HepG2 (cell line): Measurements from ENCODE around the gene CIAO3. TPM values are rescaled to one million over a fixed set of nuclear protein-coding genes. Genes with fewer than 3 reads are reported as not detected.

Experiments used
- CBX5 ChIP-seq: sonication (generic); formaldehyde crosslinking; IDR thresholded peaks from 2 replicates; pipeline ENCODE4 v1.4.0; 2020; ENCODE audit warnings: missing genetic modification reagents, borderline replicate concordance
- HDAC1 ChIP-seq: sonication (generic); formaldehyde crosslinking; IDR thresholded peaks from 2 replicates; pipeline ENCODE4 v1.5.1; 2020; ENCODE audit warnings: mild to moderate bottlenecking, missing genetic modification reagents
- ISX ChIP-seq: sonication (generic); formaldehyde crosslinking; conservative IDR thresholded peaks from 2 replicates; pipeline ENCODE4 v1.5.0; 2020; ENCODE audit warnings: missing genetic modification reagents
- KDM5B ChIP-seq: sonication (generic); formaldehyde crosslinking; IDR thresholded peaks from 2 replicates; pipeline ENCODE4 v1.4.0; 2020; ENCODE audit warnings: missing genetic modification reagents, mild to moderate bottlenecking, borderline replicate concordance
- MYC ChIP-seq: sonication (generic); formaldehyde crosslinking; IDR thresholded peaks from 2 replicates; pipeline ENCODE4 v1.9.0; 2021; ENCODE audit warnings: missing genetic modification reagents, borderline replicate concordance
- NFYB ChIP-seq: sonication (generic); formaldehyde crosslinking; IDR thresholded peaks from 2 replicates; pipeline ENCODE4 v1.4.0; 2020; ENCODE audit warnings: missing genetic modification reagents
- PRMT3 ChIP-seq: sonication (generic); formaldehyde crosslinking; IDR thresholded peaks from 2 replicates; pipeline ENCODE4 v1.8.1; 2022; ENCODE audit warnings: low read depth, mild to moderate bottlenecking, moderate library complexity, missing genetic modification reagents, borderline replicate concordance
- RXRA ChIP-seq: sonication (generic); formaldehyde crosslinking; IDR thresholded peaks from 2 replicates; pipeline ENCODE4 v1.5.1; 2020; ENCODE audit warnings: missing genetic modification reagents
- SALL1 ChIP-seq: sonication (generic); formaldehyde crosslinking; IDR thresholded peaks from 2 replicates; pipeline ENCODE4 v1.8.0; 2022; ENCODE audit warnings: mild to moderate bottlenecking, missing genetic modification reagents
- ZKSCAN1 ChIP-seq: fragments of 150-350 bp; IDR thresholded peaks from 2 replicates; pipeline ENCODE4 v1.6.1; 2014; ENCODE audit warnings: low read length
- ZNF225 ChIP-seq: sonication (generic); formaldehyde crosslinking; IDR thresholded peaks from 2 replicates; pipeline ENCODE4 v1.4.0; 2020; ENCODE audit warnings: mild to moderate bottlenecking, missing genetic modification reagents
- ZNF562 ChIP-seq: sonication (generic); formaldehyde crosslinking; IDR thresholded peaks from 2 replicates; pipeline ENCODE4 v1.8.0; 2022; ENCODE audit warnings: missing genetic modification reagents, borderline replicate concordance
- ZNF614 ChIP-seq: IDR thresholded peaks from 2 replicates; pipeline ENCODE4 v1.6.1; 2018; ENCODE audit warnings: missing biosample characterization, missing genetic modification reagents, inconsistent platforms, borderline replicate concordance
- ZNF616 ChIP-seq: sonication (generic); formaldehyde crosslinking; IDR thresholded peaks from 2 replicates; pipeline ENCODE4 v1.5.0; 2020; ENCODE audit warnings: low read depth, mild to moderate bottlenecking, missing genetic modification reagents
- ZNF713 ChIP-seq: sonication (generic); formaldehyde crosslinking; IDR thresholded peaks from 2 replicates; pipeline ENCODE4 v1.4.0; 2020; ENCODE audit warnings: mild to moderate bottlenecking, missing genetic modification reagents
- polyA plus RNA-seq, 8 experiments: library from polyadenylated mRNA; depleted of rRNA in 3 of 8; stranded (reverse) in 7 of 8; unstranded in 1 of 8; fragments of >200 nt; fragmentation: Illumina TruSeq in 4 of 8; extraction: Trizol in 4 of 8; gene quantifications; 2 replicates each; pipeline versions ENCODE4 v1.2.1 to v1.2.3, GENCODE V29; 2011 to 2016; ENCODE audit warnings: low read depth in 4 of 8, missing spikeins in 1 of 8, mixed read lengths in 1 of 8; ENCODE audit not compliant: insufficient read depth in 1 of 8
- total RNA-seq, 5 experiments: library from RNA; depleted of rRNA; stranded (reverse); fragments of >200 nt; fragmentation: Illumina TruSeq; extraction: Trizol; gene quantifications; 2 replicates each; pipeline ENCODE4 v1.2.3, GENCODE V29; 2016; ENCODE audit warnings: low read depth in 1 of 5
- TF ChIP-seq, protein P1 (sequence below): sonication (generic); formaldehyde crosslinking; IDR thresholded peaks from 2 replicates; pipeline ENCODE4 v1.4.0; 2020; ENCODE audit warnings: mild to moderate bottlenecking, missing genetic modification reagents
- TF ChIP-seq, protein P2 (sequence below): sonication (generic); formaldehyde crosslinking; conservative IDR thresholded peaks from 2 replicates; pipeline ENCODE4 v1.4.0; 2020; ENCODE audit warnings: missing genetic modification reagents
- TF ChIP-seq, protein P3 (sequence below): sonication (generic); formaldehyde crosslinking; IDR thresholded peaks from 2 replicates; pipeline ENCODE4 v1.5.1; 2020; ENCODE audit warnings: mild to moderate bottlenecking, missing genetic modification reagents, moderate library complexity
- TF ChIP-seq, protein P4 (sequence below): sonication (generic); formaldehyde crosslinking; IDR thresholded peaks from 2 replicates; pipeline ENCODE4 v1.4.0; 2020; ENCODE audit warnings: missing genetic modification reagents
- TF ChIP-seq, protein P5 (sequence below): sonication (generic); formaldehyde crosslinking; IDR thresholded peaks from 2 replicates; pipeline ENCODE4 v1.8.0; 2022; ENCODE audit warnings: low read depth, missing genetic modification reagents

The CIAO3 gene
- total and polyA plus RNA-seq, 2 of the 13 experiments (the other 11 are each of a cell fraction or from before 2014, with no cell fraction given), result 21.7 to 25.0 TPM

DNA sequence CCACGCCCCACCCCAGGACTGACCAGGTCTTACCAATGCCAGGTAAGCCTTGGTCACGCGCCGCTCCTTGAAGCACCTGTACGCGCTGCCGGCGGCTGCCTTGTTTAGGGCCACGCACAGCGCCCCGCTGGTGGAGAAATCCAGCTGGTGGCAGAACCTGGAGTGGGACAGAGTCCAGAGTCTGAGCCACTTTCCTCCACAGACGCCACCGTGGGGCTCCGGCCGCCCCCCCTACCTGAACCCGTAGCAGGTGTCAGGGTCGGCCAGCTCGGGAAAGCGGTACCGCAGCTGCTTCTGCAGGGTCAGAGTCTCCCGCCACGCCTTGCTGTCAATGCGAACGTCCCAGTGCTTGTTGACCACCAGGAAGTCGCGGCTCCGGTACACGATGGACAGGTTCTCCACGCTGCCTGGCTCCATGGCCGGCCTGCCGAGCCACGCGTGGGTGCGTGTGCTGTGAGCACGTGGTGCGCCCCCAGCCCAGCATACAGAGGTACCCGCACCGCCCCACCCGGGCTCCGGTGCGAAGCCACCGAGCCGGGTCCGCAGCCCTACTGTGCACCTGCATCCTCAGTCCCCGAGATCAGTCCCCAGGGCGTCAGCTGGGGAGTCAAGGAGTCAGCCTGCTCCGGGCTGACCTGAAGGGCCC, 46.6 kb upstream of the CIAO3 start (continued):
- TF ChIP-seq, protein P1, sequence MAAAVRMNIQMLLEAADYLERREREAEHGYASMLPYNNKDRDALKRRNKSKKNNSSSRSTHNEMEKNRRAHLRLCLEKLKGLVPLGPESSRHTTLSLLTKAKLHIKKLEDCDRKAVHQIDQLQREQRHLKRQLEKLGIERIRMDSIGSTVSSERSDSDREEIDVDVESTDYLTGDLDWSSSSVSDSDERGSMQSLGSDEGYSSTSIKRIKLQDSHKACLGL (CRISPR knock-in tag), result peak; percentile 13; the same call in 1 of the 2 replicates
- TF ChIP-seq ZNF225 (CRISPR knock-in tag) (0 out of 2 replicates have a peak, but pooled peaks have one; percentile 65), ZNF616 (CRISPR knock-in tag) (0 out of 2 replicates have a peak, but pooled peaks have one; percentile 45), SALL1 (peak; percentile 17), MYC (CRISPR knock-in tag) (no peak), KDM5B (CRISPR knock-in tag) (0 out of 2 replicates have a peak, but pooled peaks have one; percentile 45), ZNF713 (no peak), PRMT3 (0 out of 2 replicates have a peak, but pooled peaks have one; percentile 48), RXRA (CRISPR knock-in tag) (peak; percentile 46; the same call in 1 of the 2 replicates), NFYB (CRISPR knock-in tag) (no peak), ISX (no peak), ZKSCAN1 (peak; percentile 72), ZNF614 (CRISPR knock-in tag) (no peak), HDAC1 (CRISPR knock-in tag) (0 out of 2 replicates have a peak, but pooled peaks have one; percentile 49), ZNF562 (CRISPR knock-in tag) (no peak), CBX5 (no peak)
- TF ChIP-seq, protein P2, sequence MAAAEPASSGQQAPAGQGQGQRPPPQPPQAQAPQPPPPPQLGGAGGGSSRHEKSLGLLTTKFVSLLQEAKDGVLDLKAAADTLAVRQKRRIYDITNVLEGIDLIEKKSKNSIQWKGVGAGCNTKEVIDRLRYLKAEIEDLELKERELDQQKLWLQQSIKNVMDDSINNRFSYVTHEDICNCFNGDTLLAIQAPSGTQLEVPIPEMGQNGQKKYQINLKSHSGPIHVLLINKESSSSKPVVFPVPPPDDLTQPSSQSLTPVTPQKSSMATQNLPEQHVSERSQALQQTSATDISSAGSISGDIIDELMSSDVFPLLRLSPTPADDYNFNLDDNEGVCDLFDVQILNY (CRISPR knock-in tag), result peak; percentile 59; the same call in 1 of the 2 replicates
- TF ChIP-seq, protein P3, sequence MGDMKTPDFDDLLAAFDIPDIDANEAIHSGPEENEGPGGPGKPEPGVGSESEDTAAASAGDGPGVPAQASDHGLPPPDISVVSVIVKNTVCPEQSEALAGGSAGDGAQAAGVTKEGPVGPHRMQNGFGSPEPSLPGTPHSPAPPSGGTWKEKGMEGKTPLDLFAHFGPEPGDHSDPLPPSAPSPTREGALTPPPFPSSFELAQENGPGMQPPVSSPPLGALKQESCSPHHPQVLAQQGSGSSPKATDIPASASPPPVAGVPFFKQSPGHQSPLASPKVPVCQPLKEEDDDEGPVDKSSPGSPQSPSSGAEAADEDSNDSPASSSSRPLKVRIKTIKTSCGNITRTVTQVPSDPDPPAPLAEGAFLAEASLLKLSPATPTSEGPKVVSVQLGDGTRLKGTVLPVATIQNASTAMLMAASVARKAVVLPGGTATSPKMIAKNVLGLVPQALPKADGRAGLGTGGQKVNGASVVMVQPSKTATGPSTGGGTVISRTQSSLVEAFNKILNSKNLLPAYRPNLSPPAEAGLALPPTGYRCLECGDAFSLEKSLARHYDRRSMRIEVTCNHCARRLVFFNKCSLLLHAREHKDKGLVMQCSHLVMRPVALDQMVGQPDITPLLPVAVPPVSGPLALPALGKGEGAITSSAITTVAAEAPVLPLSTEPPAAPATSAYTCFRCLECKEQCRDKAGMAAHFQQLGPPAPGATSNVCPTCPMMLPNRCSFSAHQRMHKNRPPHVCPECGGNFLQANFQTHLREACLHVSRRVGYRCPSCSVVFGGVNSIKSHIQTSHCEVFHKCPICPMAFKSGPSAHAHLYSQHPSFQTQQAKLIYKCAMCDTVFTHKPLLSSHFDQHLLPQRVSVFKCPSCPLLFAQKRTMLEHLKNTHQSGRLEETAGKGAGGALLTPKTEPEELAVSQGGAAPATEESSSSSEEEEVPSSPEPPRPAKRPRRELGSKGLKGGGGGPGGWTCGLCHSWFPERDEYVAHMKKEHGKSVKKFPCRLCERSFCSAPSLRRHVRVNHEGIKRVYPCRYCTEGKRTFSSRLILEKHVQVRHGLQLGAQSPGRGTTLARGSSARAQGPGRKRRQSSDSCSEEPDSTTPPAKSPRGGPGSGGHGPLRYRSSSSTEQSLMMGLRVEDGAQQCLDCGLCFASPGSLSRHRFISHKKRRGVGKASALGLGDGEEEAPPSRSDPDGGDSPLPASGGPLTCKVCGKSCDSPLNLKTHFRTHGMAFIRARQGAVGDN (CRISPR knock-in tag), result peak; percentile 54
- TF ChIP-seq, protein P4, sequence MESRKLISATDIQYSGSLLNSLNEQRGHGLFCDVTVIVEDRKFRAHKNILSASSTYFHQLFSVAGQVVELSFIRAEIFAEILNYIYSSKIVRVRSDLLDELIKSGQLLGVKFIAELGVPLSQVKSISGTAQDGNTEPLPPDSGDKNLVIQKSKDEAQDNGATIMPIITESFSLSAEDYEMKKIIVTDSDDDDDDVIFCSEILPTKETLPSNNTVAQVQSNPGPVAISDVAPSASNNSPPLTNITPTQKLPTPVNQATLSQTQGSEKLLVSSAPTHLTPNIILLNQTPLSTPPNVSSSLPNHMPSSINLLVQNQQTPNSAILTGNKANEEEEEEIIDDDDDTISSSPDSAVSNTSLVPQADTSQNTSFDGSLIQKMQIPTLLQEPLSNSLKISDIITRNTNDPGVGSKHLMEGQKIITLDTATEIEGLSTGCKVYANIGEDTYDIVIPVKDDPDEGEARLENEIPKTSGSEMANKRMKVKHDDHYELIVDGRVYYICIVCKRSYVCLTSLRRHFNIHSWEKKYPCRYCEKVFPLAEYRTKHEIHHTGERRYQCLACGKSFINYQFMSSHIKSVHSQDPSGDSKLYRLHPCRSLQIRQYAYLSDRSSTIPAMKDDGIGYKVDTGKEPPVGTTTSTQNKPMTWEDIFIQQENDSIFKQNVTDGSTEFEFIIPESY (CRISPR knock-in tag), result peak; percentile 56; the same call in 1 of the 2 replicates
- TF ChIP-seq, protein P5, sequence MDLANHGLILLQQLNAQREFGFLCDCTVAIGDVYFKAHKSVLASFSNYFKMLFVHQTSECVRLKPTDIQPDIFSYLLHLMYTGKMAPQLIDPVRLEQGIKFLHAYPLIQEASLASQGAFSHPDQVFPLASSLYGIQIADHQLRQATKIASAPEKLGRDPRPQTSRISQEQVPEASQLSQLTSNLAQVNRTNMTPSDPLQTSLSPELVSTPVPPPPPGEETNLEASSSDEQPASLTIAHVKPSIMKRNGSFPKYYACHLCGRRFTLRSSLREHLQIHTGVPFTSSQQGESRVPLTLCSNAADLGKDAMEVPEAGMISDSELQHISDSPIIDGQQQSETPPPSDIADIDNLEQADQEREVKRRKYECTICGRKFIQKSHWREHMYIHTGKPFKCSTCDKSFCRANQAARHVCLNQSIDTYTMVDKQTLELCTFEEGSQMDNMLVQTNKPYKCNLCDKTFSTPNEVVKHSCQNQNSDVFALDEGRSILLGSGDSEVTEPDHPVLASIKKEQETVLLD (CRISPR knock-in tag), result no peak
